ENCODE results near the gene GAL3ST2.
"Not testable (repeated sequence)": the region's sequence is repeated elsewhere in the genome, so short reads cannot be mapped to it uniquely, and the experiment has no call there.

GAL3ST2 gene

GRCh38 chr2:241768251-241768711, 8.3 kb upstream of the GAL3ST2 start:
- DNase-seq (ENCODE audit: low read depth, low spot score): no peak

- no peak for DNase-seq (ENCODE audit: low read depth, low spot score)
Observed at GRCh38 chr2:241768850-241769249, 7.8 kb upstream of the GAL3ST2 start.

GRCh38 chr2:241769819-241770184, 6.8 kb upstream of the GAL3ST2 start:
- no peak for DNase-seq (ENCODE audit: low read depth, low spot score)

GRCh38 chr2:241770185-241770935, 6.3 kb upstream of the GAL3ST2 start:
- DNase-seq (ENCODE audit: low read depth, low spot score): peak; percentile 49

GRCh38 chr2:241770936-241771285, 5.7 kb upstream of the GAL3ST2 start:
- no peak for DNase-seq (ENCODE audit: low read depth, low spot score)

- peak; percentile 68 for DNase-seq (ENCODE audit: low read depth, low spot score)
Observed at GRCh38 chr2:241771286-241772062, 5.1 kb upstream of the GAL3ST2 start.

- peak; percentile 31 for DNase-seq (ENCODE audit: low read depth, low spot score)
Observed at GRCh38 chr2:241772063-241772499, 4.5 kb upstream of the GAL3ST2 start.

GRCh38 chr2:241773511-241774418, 2.9 kb upstream of the GAL3ST2 start:
- no peak for DNase-seq (ENCODE audit: low read depth, low spot score)

GRCh38 chr2:241774419-241775222, 2.0 kb upstream of the GAL3ST2 start:
- no peak for DNase-seq (ENCODE audit: low read depth, low spot score)

GRCh38 chr2:241775223-241776177, 1.1 kb upstream of the GAL3ST2 start:
- DNase-seq (ENCODE audit: low read depth, low spot score): no peak

- no peak for DNase-seq (ENCODE audit: low read depth, low spot score)
Observed at GRCh38 chr2:241777170-241777685, 606 bp downstream of the GAL3ST2 start.

- DNase-seq (ENCODE audit: low read depth, low spot score): peak; percentile 27
Observed at GRCh38 chr2:241777686-241778627, 1.3 kb downstream of the GAL3ST2 start.

- no peak for DNase-seq (ENCODE audit: low read depth, low spot score)
Observed at GRCh38 chr2:241780939-241781569, 4.4 kb downstream of the GAL3ST2 start.

- DNase-seq (ENCODE audit: low read depth, low spot score): not testable (repeated sequence)
Observed at GRCh38 chr2:241782053-241782452, 5.4 kb downstream of the GAL3ST2 start.

- DNase-seq (ENCODE audit: low read depth, low spot score): no peak
Observed at GRCh38 chr2:241788135-241788534, 11.5 kb downstream of the GAL3ST2 start.

GRCh38 chr2:241788572-241788971, 11.9 kb downstream of the GAL3ST2 start:
- DNase-seq (ENCODE audit: low read depth, low spot score): no peak

- not testable (repeated sequence) for DNase-seq (ENCODE audit: low read depth, low spot score)
Observed at GRCh38 chr2:241791385-241791784, 14.8 kb downstream of the GAL3ST2 start.

GRCh38 chr2:241793385-241793784, 16.8 kb downstream of the GAL3ST2 start:
- no peak for DNase-seq (ENCODE audit: low read depth, low spot score)

Measured in ELF-1 (cell line).